Measurements from ENCODE around the gene MBD3. TPM values are rescaled to one million over a fixed set of nuclear protein-coding genes. Genes with fewer than 3 reads are reported as not detected.

The MBD3 gene
- total and polyA plus RNA-seq, 2 experiments from 2014 or later = 24.5 to 153 TPM

DNA sequence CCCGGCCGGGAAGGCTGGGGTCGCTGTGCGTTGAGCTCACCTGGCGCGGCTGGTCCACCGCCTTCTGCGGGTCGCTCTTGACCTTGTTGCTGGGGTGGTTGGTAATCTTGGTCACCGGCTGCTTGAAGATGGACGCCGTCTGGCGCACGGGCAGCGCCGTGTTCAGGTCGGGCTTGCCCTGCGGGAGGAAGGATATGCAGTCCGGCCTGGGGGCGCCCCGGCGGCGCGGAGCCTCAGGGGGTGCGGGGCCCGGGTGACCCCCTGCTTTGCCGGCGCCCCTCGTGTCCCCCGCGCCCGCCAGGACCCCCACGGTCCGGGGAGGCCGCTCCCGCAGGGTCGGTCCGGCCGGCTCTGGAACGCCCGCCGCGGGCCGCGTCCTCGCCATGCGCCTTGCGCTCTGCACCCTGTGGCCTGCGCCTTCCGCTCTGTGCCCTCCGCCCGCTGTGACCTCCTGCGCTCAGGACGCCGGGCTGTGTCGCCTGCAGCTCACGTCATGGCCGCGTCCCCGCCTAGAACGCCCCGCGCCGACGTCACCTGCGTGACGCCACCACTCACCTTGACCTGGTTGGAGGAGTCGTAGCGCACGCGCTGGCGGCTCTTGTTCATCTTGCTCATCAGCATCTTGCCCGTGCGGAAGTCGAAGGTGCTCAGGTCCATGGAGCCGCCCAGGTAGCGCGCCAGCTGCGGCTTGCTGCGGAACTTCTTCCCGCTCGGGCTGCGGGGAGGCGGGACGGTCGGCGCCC lies 8.0 kb downstream of the MBD3 start:
- no peak overlapping the region for H3K4me2 ChIP-seq (ENCODE audit: unreplicated experiment)
- no peaks in the 10 kb centered on the region for H3K9me2 ChIP-seq (ENCODE audit: insufficient read depth)
- DNase-seq = no peak
- H3K79me2 ChIP-seq (ENCODE audit: insufficient read depth) = peaks cover 68% of the 10 kb centered on the region
- no peak for TF ChIP-seq EZH2 (IDR thresholded peaks at IDR 0.05; ENCODE audit: insufficient read depth, poor library complexity, severe bottlenecking)
- no peak for TF ChIP-seq EZH2phosphoT487 (IDR thresholded peaks at IDR 0.05; ENCODE audit: insufficient read depth, low read depth)
- WGBS, 2 experiments (ENCODE audit: low coverage in 1 of 2, low lambda C conversion rate in 2 of 2, missing lambda C conversion rate in 2 of 2) = 91 to 95% methylated on average over 52 to 87 of the region's 87 CpGs
- H3K4me1 ChIP-seq (ENCODE audit: insufficient read depth) = peaks cover 4% of the 10 kb centered on the region; the same call in 1 of the 2 replicates
- H3K4me3 ChIP-seq = no peak overlapping the region
- H3K27ac ChIP-seq = no peak overlapping the region
- H3K9ac ChIP-seq = no peak overlapping the region
- H2AFZ ChIP-seq = no peak overlapping the region
- no peaks in the 10 kb centered on the region for H3K27me3 ChIP-seq (replicated peaks; ENCODE audit: insufficient read depth)
- H3K36me3 ChIP-seq (ENCODE audit: low read depth) = peaks cover 5% of the 10 kb centered on the region
- in situ Hi-C loops (cut with MboI) = no loop called here
- H3K9me3 ChIP-seq (ENCODE audit: low read depth) = no peaks in the 10 kb centered on the region
- H3F3A ChIP-seq (ENCODE audit: insufficient read depth) = no peaks in the 10 kb centered on the region
- H4K20me1 ChIP-seq (ENCODE audit: insufficient read depth) = no peaks in the 10 kb centered on the region

DNA sequence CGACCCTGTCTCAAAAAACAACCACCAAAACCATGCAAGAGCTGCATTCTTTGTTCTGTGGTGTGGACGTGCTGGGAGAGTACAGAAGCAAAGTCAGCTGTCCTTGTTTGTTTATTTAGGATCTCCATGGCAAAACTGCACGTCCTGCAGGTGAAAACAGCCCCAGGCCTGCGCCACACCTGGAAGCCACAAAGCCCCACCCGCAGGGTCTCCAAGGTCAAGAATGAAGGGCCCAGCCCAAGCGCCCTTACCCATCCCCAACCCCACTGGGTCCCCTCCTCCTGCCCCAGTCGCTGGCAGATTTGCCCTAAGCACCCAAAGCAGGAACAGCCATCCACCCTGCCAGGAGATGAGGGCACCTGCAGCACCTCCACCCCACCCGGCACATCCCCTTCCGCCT lies 10.5 kb downstream of the MBD3 start:
- Histone ChIP-seq H3K9me3 (ENCODE audit: low read depth) (no peaks in the 10 kb centered on the region), H3K27me3 (replicated peaks; ENCODE audit: insufficient read depth) (no peaks in the 10 kb centered on the region), H3K79me2 (ENCODE audit: insufficient read depth) (peaks cover 43% of the 10 kb centered on the region), H3K27ac (no peak overlapping the region), H3K9ac (no peak overlapping the region), H3F3A (ENCODE audit: insufficient read depth) (no peaks in the 10 kb centered on the region), H4K20me1 (ENCODE audit: insufficient read depth) (no peaks in the 10 kb centered on the region), H3K4me3 (no peak overlapping the region), H3K4me2 (ENCODE audit: unreplicated experiment) (no peak overlapping the region), H2AFZ (no peak overlapping the region), H3K36me3 (ENCODE audit: low read depth) (peaks cover 5% of the 10 kb centered on the region), H3K4me1 (ENCODE audit: insufficient read depth) (no peaks in the 10 kb centered on the region), H3K9me2 (ENCODE audit: insufficient read depth) (no peaks in the 10 kb centered on the region)
- in situ Hi-C loops (cut with MboI) = no loop called here
- no peak for DNase-seq
- no peak for TF ChIP-seq EZH2phosphoT487 (IDR thresholded peaks at IDR 0.05; ENCODE audit: insufficient read depth, low read depth)
- TF ChIP-seq EZH2 (IDR thresholded peaks at IDR 0.05; ENCODE audit: insufficient read depth, poor library complexity, severe bottlenecking) = no peak
- 95 to 98% methylated on average over 9 of the region's 9 CpGs for WGBS, 2 experiments (ENCODE audit: low coverage in 1 of 2, low lambda C conversion rate in 2 of 2, missing lambda C conversion rate in 2 of 2)

DNA sequence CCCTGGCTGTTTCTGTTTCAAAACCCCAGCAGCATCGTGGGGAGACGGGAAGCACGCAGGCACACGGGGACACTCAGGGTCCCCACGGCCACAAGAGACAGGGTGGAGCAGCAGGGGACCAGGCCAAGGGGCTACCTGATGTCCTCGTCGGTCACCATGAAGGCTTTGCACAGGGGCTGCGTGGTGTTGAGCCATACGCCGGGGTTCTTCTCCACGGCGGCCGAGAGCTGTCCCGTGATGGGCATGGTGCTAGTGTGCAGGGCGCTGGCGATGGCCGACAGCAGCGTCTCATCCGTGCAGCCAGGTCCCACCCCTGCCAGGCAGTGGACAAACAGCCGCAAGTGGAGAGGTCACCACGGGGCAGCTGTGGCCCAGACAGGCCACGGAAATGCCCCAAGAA lies 11.7 kb downstream of the MBD3 start:
- no peaks in the 10 kb centered on the region for H4K20me1 ChIP-seq (ENCODE audit: insufficient read depth)
- H3K27me3 ChIP-seq (replicated peaks; ENCODE audit: insufficient read depth) = no peaks in the 10 kb centered on the region
- no peak overlapping the region for H3K4me2 ChIP-seq (ENCODE audit: unreplicated experiment)
- in situ Hi-C loops (cut with MboI) = no loop called here
- no peak overlapping the region for H2AFZ ChIP-seq
- H3K9me3 ChIP-seq (ENCODE audit: low read depth) = no peaks in the 10 kb centered on the region
- no peaks in the 10 kb centered on the region for H3K4me1 ChIP-seq (ENCODE audit: insufficient read depth)
- TF ChIP-seq EZH2phosphoT487 (IDR thresholded peaks at IDR 0.05; ENCODE audit: insufficient read depth, low read depth) = no peak
- no peak for TF ChIP-seq EZH2 (IDR thresholded peaks at IDR 0.05; ENCODE audit: insufficient read depth, poor library complexity, severe bottlenecking)
- no peaks in the 10 kb centered on the region for H3K9me2 ChIP-seq (ENCODE audit: insufficient read depth)
- peaks cover 31% of the 10 kb centered on the region for H3K79me2 ChIP-seq (ENCODE audit: insufficient read depth)
- DNase-seq = no peak
- H3F3A ChIP-seq (ENCODE audit: insufficient read depth) = no peaks in the 10 kb centered on the region
- no peak overlapping the region for H3K9ac ChIP-seq
- peaks cover 5% of the 10 kb centered on the region for H3K36me3 ChIP-seq (ENCODE audit: low read depth)
- no peak overlapping the region for H3K27ac ChIP-seq
- H3K4me3 ChIP-seq = no peak overlapping the region
- 92 to 94% methylated on average over 22 of the region's 22 CpGs for WGBS, 2 experiments (ENCODE audit: low coverage in 1 of 2, low lambda C conversion rate in 2 of 2, missing lambda C conversion rate in 2 of 2)

DNA sequence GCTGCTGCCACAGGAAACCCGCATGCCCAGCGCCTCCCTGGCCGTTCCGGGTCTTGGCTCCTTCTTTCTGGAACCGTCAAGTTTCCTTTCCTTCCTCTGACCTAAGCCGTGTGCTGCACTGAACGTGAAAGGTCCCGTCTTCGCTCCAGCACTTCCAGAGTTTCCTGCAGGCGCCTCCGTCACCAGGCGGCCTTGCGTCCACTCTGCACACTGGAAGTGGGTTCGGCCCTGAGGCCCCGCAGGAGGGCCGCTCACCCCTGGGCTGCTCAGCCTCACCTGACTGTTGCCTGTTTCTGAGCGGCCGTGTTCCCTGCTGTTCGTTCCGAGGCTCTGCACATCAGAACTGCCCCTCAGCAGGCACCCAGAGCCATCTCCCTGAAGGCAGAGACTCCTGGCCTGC lies 12.3 kb downstream of the MBD3 start:
- no peaks in the 10 kb centered on the region for H3K27me3 ChIP-seq (replicated peaks; ENCODE audit: insufficient read depth)
- TF ChIP-seq EZH2phosphoT487 (IDR thresholded peaks at IDR 0.05; ENCODE audit: insufficient read depth, low read depth) (no peak), EZH2 (IDR thresholded peaks at IDR 0.05; ENCODE audit: insufficient read depth, poor library complexity, severe bottlenecking) (no peak)
- peaks cover 5% of the 10 kb centered on the region for H3K36me3 ChIP-seq (ENCODE audit: low read depth)
- no peaks in the 10 kb centered on the region for H3K9me2 ChIP-seq (ENCODE audit: insufficient read depth)
- no peak overlapping the region for H3K4me2 ChIP-seq (ENCODE audit: unreplicated experiment)
- H3K4me3 ChIP-seq = no peak overlapping the region
- no peak overlapping the region for H2AFZ ChIP-seq
- peaks cover 25% of the 10 kb centered on the region for H3K79me2 ChIP-seq (ENCODE audit: insufficient read depth)
- H4K20me1 ChIP-seq (ENCODE audit: insufficient read depth) = no peaks in the 10 kb centered on the region
- in situ Hi-C loops (cut with MboI) = no loop called here
- no peaks in the 10 kb centered on the region for H3K4me1 ChIP-seq (ENCODE audit: insufficient read depth)
- no peak for DNase-seq
- no peaks in the 10 kb centered on the region for H3K9me3 ChIP-seq (ENCODE audit: low read depth)
- no peak overlapping the region for H3K9ac ChIP-seq
- H3K27ac ChIP-seq = no peak overlapping the region
- WGBS, 2 experiments (ENCODE audit: low coverage in 1 of 2, low lambda C conversion rate in 2 of 2, missing lambda C conversion rate in 2 of 2) = 87 to 92% methylated on average over 20 of the region's 20 CpGs
- H3F3A ChIP-seq (ENCODE audit: insufficient read depth) = no peaks in the 10 kb centered on the region

Measured in GM23248 (cell line).